GM03348 (cell line): ENCODE data around the gene KRT79.

Experiments used
- DNase-seq: peaks from one replicate; pipeline ENCODE4 v3.0.0; 2012; ENCODE audit warnings: low spot score

The KRT79 gene

GRCh38 chr12:52791271-52792184 lies 42.6 kb downstream of the KRT79 start:
- no peak for DNase-seq

DNA sequence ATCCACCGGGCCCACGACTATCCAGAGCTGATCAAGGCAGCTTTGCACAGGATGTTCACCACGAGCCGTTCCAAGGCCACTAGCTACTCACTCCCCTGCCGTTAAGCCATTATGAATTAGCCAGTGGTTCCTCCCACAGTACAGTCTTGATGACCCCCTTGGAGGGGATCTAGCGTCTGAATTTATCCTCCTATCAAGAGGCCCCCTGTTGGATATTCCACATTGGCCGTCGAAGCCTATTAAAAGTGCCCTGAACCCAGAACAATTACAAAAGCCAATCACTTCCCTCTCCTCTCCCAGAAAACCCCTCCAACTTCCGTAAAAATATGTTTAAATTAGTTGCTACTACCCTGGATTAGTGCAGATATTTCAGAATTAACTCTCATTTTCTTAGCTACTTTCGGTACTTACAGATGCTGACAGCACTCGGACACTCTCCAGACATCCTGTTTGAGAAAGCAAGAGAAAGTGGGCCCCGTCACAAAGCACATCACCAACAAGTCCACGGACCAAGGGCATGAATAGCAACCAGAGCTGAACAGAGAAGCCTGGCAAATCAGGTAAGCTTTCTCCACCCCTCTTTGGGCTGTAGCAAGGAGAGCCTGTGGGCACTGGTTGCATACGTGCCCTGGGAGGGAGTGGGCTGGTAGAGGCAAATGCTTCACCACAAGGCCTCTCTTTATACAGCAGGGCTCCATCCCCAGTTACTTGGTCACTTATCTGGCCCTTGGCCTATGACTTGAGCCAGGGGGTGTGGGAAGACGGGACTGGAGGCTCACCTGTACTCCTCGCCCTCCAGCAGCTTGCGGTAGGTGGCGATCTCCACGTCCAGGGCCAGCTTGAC lies 43.5 kb downstream of the KRT79 start:
- no peak for DNase-seq

DNA sequence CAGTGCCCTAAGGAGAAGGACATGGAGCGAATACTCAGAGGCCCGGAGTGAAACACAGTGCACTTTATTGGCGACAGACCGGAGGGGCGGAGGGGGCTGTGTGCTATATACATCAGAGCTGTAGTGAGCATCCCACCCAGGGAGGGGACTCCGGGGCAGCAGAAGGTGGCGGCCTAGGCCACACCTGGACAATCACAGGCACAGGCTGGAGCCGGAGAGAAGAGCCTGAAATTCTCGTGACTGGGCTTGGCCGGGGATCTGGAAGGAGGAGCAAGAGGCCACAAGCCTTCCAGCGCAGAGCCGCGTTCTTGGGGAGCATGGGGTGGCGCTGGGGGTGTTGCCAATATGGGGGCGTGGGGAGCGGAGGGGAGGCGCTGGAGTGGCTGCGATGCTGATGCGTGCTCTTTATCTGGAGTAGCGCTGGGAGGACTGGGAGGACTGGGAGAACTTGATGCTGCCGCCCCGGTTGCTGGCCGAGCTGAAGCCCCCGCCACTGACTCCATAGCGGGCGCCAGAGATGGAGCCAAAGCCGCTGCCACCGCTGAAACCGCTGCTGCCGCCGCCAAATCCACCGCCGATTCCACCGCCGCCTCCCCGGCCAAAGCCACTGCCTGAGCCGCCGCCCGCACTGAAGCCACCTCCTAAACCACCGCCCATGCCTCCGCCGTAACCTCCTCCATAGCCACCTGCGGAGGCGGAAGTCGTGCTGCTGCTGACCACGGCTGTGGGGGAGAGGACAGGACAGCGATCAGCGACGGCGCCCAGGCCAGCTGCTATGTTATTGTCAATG lies 44.3 kb downstream of the KRT79 start:
- no peak for DNase-seq

DNA sequence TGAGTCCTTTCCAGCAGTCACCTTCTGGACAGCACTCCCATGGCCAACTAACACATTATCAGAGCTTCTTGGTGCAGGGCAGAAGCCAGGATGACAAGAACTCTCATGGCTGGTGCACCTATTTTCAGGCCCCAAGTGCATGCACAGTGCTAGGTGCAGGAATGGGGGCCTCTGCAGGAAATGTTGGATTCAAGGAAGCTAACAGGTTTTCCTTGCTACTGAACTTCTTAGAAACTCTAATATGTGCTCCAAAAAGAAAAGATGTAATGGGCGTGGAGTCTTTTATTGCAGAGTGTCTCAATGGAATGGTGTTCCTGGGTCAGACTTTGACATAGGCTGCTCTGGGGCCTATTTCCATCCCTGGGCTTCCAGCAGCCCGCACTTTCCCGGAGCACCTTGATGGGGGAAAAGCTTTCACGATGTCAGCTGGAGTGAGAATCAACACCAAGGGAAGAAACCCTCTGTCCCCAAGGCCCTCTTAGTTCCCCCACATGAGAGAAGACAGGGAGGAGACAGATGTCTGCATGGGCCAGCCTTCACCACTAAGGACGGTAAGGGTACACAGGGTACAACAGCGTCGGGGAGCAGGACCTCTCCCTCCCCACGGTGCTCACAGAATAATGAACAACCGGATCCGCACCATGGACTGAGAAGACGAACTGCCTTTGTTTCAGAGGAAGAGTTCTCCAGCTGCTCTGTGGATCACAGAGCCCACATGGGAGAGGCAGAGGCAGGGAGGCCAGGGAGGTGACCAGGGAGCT lies 45.1 kb downstream of the KRT79 start:
- DNase-seq: no peak

DNA sequence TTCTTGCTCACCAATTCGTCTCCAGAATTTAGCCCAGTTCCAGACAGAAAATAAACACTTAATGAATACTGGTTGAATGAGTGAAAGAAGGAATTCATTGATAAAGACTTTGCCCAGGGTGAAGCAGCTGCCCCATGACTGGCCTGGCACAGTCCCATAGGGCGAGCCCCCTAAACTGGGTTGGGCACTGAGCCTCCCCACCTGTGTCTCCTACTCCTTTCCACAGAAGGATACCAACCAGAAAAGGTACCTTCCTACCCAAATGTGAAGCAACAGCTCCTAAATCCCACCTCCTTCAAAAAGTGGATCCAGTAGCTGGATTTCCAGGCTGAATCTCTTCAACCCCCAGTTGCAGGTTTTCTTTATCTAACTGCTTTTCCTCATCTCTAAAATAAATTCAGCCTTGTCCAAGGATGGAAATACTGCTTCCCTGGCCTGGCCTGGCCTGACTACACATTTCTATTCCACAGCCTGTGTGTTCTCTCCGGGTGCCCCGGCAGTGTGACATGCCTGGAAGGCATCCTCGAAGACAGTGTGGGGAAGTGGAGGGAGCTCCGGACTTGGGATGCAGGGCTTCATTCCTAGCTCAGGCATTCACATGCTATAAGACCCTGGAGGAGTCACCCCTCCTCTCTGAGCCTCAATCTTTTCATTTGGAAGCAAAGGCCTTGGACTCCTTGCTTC lies 45.8 kb downstream of the KRT79 start:
- DNase-seq: no peak

DNA sequence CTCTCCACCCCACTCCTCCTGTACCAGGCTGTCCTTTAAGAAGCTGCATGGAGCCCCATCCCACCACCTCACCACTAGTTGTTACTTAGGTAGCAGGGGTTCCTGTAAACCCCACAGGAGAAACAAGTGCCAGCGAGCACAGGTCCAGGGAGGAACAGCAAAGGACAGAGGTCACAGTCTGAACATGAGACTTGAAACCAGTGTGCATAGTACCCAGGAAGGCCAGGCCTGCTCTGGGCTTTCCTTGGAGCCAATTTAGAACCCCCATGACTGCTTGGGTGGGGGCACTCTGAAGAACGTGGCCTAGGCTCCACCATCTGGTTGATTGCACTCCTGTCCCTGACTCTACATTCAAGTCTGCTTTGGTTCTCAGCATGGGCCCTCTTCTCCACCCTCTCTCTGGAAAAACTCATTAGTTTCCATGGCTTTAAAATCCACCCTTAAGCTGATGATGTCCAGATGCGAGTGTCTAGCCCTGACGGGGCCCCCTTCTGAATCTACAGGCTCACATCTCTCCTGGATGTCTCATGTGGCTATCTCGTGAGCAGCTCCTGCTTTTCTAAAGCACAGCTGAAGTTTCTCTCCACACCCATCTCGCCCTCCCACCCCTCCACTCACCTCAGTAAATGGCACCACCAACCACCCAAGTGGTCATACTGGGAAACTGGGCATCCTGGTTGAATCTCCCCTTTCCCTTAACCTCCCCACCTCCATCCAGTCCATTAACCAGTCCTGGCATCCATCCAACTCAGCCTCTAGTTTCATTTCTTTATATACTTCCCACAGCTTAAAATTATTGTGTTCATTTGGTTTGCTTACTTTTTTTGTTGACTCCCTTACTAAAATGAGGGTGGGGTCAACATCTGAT lies 46.6 kb downstream of the KRT79 start:
- DNase-seq: no peak

DNA sequence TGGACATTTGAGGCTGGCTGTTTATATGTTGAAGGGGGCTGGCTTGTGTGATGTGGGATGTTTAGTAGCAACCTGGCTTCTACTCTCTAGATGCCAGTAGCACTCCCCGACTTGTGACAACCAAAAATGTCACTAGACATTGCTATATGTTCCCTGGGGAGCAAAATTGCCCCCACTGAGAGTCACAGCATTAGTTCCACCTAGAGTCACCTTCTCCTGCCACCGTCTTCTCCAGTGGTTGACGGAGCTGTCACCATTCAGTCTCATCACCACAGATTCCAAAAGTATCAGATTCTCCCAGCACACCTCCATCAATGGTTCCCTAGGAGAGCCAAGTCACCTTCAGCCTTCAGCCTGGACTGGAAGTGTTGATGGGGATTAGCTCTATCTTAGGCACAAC lies 49.2 kb downstream of the KRT79 start:
- no peak for DNase-seq

- DNase-seq: no peak
Observed at GRCh38 chr12:52783563-52784316, 50.4 kb downstream of the KRT79 start.

DNA sequence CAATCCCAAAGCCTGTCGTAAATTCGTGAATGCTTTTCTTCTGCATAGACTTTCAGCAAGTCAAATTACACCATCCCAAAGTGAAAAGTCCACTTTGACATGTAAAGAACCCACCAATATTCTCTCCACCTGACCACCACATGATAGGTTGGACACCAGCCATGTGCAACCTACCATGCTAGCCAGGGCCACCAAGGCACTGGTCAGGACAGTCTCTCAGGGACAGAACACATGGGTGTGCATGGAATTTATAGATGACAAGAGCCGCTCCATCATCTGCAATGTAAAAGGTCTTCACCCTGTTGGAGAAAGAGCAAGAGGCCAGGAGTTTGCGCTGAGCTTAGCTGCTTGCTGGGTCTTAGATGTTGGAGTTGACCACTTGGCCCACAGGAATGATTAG lies 51.6 kb downstream of the KRT79 start:
- no peak for DNase-seq

DNA sequence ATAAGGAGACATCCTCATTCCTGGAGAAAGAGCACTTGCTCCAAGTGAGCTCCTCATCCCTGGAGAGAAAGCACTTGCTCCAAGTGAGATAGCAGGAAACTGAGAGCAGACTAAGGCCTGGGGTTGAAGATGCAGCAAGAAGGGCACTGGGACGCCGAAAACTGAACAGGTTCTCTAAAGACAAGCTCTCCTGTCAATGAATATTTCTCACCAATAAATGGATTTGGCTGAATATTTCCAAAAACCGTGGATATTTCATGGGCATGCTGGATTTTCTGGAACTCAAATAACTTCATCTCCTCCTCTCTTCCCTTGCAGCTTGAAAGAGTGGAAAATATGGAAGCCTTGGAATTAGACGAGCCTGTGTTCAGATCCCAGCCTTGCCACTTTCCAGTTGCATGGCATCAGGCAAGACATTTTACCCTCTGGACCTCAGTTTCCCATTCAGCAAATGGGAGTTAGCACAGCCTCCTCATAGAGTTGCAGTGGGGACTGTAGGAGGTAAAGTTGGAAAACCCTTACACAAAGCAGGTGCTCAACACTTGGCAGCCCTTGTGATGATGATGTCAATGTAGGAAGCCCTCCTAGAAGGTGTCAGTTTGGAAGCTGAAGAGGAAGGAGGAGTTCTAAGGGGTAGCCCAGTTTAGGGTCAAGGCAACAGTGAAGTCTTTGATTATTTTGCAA lies 52.6 kb downstream of the KRT79 start:
- DNase-seq: no peak

GRCh38 chr12:52779914-52780313 lies 54.2 kb downstream of the KRT79 start:
- DNase-seq: no peak

GRCh38 chr12:52778833-52779232 lies 55.3 kb downstream of the KRT79 start:
- no peak for DNase-seq

DNA sequence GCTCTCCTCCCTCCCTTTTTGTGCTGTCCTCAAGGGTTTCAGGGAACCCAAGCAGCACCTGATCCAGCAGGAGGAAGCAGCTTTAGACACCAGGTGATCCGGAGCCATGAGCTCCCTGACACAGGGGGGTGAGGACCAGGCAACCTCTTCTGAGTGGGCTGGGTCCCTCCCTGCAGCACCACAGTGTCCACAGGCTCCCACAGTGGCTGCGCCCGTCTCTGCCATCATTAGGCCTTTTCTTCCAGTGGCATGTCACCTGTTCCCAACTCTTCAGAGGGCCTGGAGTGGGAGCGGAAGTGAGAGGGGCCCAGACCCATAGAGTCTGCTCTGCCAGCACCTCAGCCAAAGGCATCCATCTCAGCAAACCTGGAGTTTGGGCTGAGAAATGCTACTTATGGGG lies 56.5 kb downstream of the KRT79 start:
- no peak for DNase-seq

GRCh38 chr12:52776913-52777395 lies 57.2 kb downstream of the KRT79 start, which contains the start of gene KRT76:
KRT76 (minus strand) TSS chr12:52777345; CDS start chr12:52777291, 54 bp downstream.
- DNase-seq: no peak

DNA sequence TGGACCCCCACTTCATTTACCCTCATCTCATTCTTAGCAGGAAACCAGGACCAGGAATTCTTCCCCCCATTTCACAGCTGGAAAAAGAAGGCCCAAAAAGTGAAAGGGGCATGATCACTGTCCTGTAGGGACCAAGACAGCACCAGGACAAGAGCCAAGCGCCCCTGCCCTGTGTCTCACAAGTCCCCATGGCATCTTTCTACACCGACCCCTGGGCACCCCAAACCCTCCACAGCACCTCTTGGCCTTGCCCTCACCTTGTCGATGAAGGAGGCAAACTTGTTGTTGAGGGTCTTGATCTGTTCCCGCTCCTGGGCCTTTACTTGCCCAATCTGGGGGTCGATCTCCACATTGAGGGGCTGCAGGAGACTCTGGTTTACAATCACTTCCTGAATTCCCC lies 57.7 kb downstream of the KRT79 start:
- DNase-seq: no peak

DNA sequence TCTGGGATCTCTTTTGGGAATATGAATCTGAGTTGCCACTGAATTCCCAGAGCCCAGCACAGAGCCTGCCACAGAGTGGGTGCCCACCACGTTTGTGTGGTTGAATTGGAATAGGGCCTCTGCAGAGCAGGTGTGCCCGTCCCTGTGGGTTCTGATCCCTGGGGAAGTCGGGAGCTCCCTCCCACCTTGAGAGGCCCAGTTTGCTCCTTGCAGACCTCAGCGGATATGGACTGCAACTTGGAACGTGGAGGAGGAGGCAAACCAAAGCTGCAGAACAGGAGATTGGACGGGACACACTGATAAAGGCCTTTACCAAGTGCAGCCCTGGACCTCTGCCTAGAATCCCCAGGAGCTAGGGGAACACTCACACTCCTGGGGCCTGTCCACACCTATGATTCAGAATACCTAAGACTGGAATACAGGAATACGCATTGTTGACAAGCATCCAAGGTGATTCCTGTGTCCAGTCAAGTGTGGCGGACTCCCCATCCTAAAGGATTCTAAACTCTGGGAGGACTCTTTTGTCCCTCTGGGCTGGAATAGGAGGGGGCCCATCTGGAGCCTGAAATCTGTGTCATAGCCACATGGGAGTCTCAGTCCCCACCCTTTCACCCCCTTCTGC lies 59.4 kb downstream of the KRT79 start:
- no peak for DNase-seq

DNA sequence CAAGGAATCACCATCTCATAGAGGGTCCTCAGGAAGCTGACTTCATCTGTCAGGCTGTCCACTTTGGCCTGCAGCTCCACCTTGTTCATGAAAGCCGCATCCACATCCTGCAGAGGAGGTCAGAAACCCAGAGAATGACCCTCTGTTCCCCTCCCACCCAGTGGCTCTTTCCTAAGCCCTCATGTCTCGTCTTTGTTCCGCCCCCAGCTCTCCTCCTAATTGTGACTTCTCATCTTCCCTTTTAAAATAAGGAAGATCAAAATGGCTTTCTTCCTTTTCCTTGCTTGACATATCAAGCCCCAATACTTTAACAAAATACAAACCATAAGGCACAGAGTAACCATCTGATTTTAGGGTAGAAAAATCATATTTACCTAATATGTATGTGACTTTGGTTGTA lies 61.3 kb downstream of the KRT79 start:
- no peak for DNase-seq

DNA sequence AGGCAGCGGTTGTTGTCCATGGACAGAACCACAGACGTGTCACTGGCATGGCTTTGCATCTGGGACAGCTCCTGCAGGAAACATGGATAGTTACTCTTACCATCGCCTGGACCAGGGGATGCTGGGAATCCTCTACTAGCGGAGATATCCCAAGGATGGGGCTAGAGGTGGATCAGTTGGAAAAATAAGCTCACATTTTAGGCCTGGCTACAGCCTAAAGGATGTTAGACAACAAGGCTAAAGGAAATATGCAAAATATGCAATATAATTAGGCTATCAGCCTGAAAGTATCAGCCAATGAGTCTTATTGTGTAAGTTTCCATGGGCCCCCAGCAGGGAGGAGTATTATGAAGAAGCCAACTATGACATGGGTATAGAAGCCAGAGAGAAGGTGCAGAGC lies 61.9 kb downstream of the KRT79 start:
- no peak for DNase-seq
